IPS-15b (cell line): Measurements from ENCODE around the gene ABHD2.
A peak's percentile ranks its signal among the peaks of the same experiment; 100 is the strongest.
"Not testable (repeated sequence)": the region's sequence is repeated elsewhere in the genome, so short reads cannot be mapped to it uniquely, and the experiment has no call there.

Experiments used
- H3K27me3 ChIP-seq: one replicate; pipeline ENCODE4 v1.6.1; 2013; ENCODE audit warnings: low read length; ENCODE audit not compliant: control insufficient read depth, insufficient read depth
- H3K36me3 ChIP-seq: one replicate; pipeline ENCODE4 v1.6.1; 2013; ENCODE audit warnings: low read length; ENCODE audit not compliant: control insufficient read depth, insufficient read depth
- H3K4me1 ChIP-seq: one replicate; pipeline ENCODE4 v1.6.1; 2013; ENCODE audit warnings: mild to moderate bottlenecking, low read length; ENCODE audit not compliant: control insufficient read depth, insufficient read depth
- H3K4me3 ChIP-seq: one replicate; pipeline ENCODE4 v1.5.1; 2013; ENCODE audit warnings: low read depth, low read length
- H3K9ac ChIP-seq: one replicate; pipeline ENCODE4 v1.6.1; 2013; ENCODE audit warnings: low read depth, mild to moderate bottlenecking, low read length
- H3K9me3 ChIP-seq: one replicate; pipeline ENCODE4 v1.6.1; 2013; ENCODE audit warnings: mild to moderate bottlenecking, low read length; ENCODE audit not compliant: control insufficient read depth, insufficient read depth

ABHD2 gene

GRCh38 chr15:89078851-89079810 is 9.1 kb upstream of the ABHD2 start:
- H3K4me1 ChIP-seq: peaks cover 2% of the 10 kb centered on the region
- no peaks in the 10 kb centered on the region for H3K36me3 ChIP-seq
- no peak overlapping the region for H3K4me3 ChIP-seq
- no peaks in the 10 kb centered on the region for H3K27me3 ChIP-seq
- no peak overlapping the region for H3K9ac ChIP-seq
- H3K9me3 ChIP-seq: no peaks in the 10 kb centered on the region

GRCh38 chr15:89081878-89082277 is 6.4 kb upstream of the ABHD2 start:
- Histone ChIP-seq H3K27me3 (no peaks in the 10 kb centered on the region), H3K4me1 (peaks cover 3% of the 10 kb centered on the region), H3K4me3 (no peak overlapping the region), H3K36me3 (no peaks in the 10 kb centered on the region), H3K9me3 (no peaks in the 10 kb centered on the region), H3K9ac (no peak overlapping the region)

GRCh38 chr15:89083246-89083645 is 5.0 kb upstream of the ABHD2 start:
- Histone ChIP-seq H3K9me3 (no peaks in the 10 kb centered on the region), H3K4me1 (peaks cover 8% of the 10 kb centered on the region), H3K4me3 (no peak overlapping the region), H3K9ac (no peak overlapping the region), H3K36me3 (no peaks in the 10 kb centered on the region), H3K27me3 (no peaks in the 10 kb centered on the region)

- H3K9me3 ChIP-seq: no peaks in the 10 kb centered on the region
- H3K4me3 ChIP-seq: no peak overlapping the region
- no peaks in the 10 kb centered on the region for H3K36me3 ChIP-seq
- peaks cover 7% of the 10 kb centered on the region for H3K4me1 ChIP-seq
- peaks cover 3% of the 10 kb centered on the region for H3K27me3 ChIP-seq
- H3K9ac ChIP-seq: no peak overlapping the region
Measured at GRCh38 chr15:89085289-89085926, 2.8 kb upstream of the ABHD2 start.

- H3K4me1 ChIP-seq, H3K4me3 ChIP-seq, H3K9me3 ChIP-seq, H3K9ac ChIP-seq, H3K27me3 ChIP-seq, H3K36me3 ChIP-seq: not testable (repeated sequence)
Measured at GRCh38 chr15:89085933-89086332, 2.3 kb upstream of the ABHD2 start.

- not testable (repeated sequence) for H3K9me3 ChIP-seq, H3K27me3 ChIP-seq, H3K4me3 ChIP-seq, H3K9ac ChIP-seq, H3K4me1 ChIP-seq, H3K36me3 ChIP-seq
Measured at GRCh38 chr15:89086390-89086789, 1.9 kb upstream of the ABHD2 start.

GRCh38 chr15:89087161-89087829 is 961 bp upstream of the ABHD2 start:
- Histone ChIP-seq H3K9me3 (no peaks in the 10 kb centered on the region), H3K4me1 (peaks cover 10% of the 10 kb centered on the region), H3K9ac (no peak overlapping the region), H3K27me3 (peaks cover 3% of the 10 kb centered on the region), H3K36me3 (no peaks in the 10 kb centered on the region), H3K4me3 (peak overlapping the region; percentile 68)

- Histone ChIP-seq H3K9ac (peak overlapping the region; percentile 38), H3K36me3 (no peaks in the 10 kb centered on the region), H3K4me3 (peak overlapping the region; percentile 80), H3K9me3 (no peaks in the 10 kb centered on the region), H3K4me1 (peaks cover 10% of the 10 kb centered on the region), H3K27me3 (peaks cover 3% of the 10 kb centered on the region)
Measured at GRCh38 chr15:89088605-89089315, 504 bp downstream of the ABHD2 start.

GRCh38 chr15:89089316-89090230 is 1.3 kb downstream of the ABHD2 start:
- H3K9ac ChIP-seq: no peak overlapping the region
- H3K4me1 ChIP-seq: peaks cover 10% of the 10 kb centered on the region
- H3K4me3 ChIP-seq: peak overlapping the region; percentile 80
- H3K27me3 ChIP-seq: peaks cover 3% of the 10 kb centered on the region
- no peaks in the 10 kb centered on the region for H3K9me3 ChIP-seq
- no peaks in the 10 kb centered on the region for H3K36me3 ChIP-seq

GRCh38 chr15:89090791-89091626 is 2.8 kb downstream of the ABHD2 start:
- Histone ChIP-seq H3K36me3 (no peaks in the 10 kb centered on the region), H3K9me3 (no peaks in the 10 kb centered on the region), H3K9ac (no peak overlapping the region), H3K4me1 (peaks cover 10% of the 10 kb centered on the region), H3K4me3 (no peak overlapping the region), H3K27me3 (peaks cover 3% of the 10 kb centered on the region)
